Smooth muscle cell (in vitro differentiated cells): ENCODE data around the gene SUPT4H1. TPM values are rescaled to one million over a fixed set of nuclear protein-coding genes. Genes with fewer than 3 reads are reported as not detected.
"Not testable (repeated sequence)": the region's sequence is repeated elsewhere in the genome, so short reads cannot be mapped to it uniquely, and the experiment has no call there.

Experiments
- DNase-seq: peaks from one replicate; lab custom pipeline; 2025; ENCODE audit not compliant: unreplicated experiment; lab: John Stamatoyannopoulos, UW
- H2AFZ ChIP-seq: fragments of 200-600 bp; sonication (generic); 2 replicates; pipeline ENCODE4 v1.6.0; 2016; ENCODE audit warnings: antibody characterized with exemption, low read depth, mild to moderate bottlenecking
- H3F3A ChIP-seq: fragments of 200-600 bp; sonication (generic); 2 replicates; pipeline ENCODE4 v1.6.0; 2017; ENCODE audit warnings: antibody characterized with exemption, low read depth
- H3K27ac ChIP-seq: fragments of 200-600 bp; sonication (generic); 2 replicates; pipeline ENCODE4 v1.5.1; 2016; ENCODE audit warnings: low read depth, mild to moderate bottlenecking
- H3K27me3 ChIP-seq: fragments of 200-600 bp; sonication (generic); 2 replicates; pipeline ENCODE4 v1.6.1; 2016; ENCODE audit warnings: low read depth, mild to moderate bottlenecking
- H3K36me3 ChIP-seq: fragments of 200-600 bp; sonication (generic); 2 replicates; pipeline ENCODE4 v1.5.1; 2016; ENCODE audit warnings: low read depth
- H3K4me1 ChIP-seq: fragments of 200-600 bp; sonication (generic); 2 replicates; pipeline ENCODE4 v1.5.1; 2016; ENCODE audit warnings: low read depth
- H3K4me2 ChIP-seq: fragments of 200-600 bp; sonication (generic); 2 replicates; pipeline ENCODE4 v1.6.0; 2016; ENCODE audit warnings: mild to moderate bottlenecking
- H3K4me3 ChIP-seq: fragments of 200-600 bp; sonication (generic); 2 replicates; pipeline ENCODE4 v1.5.1; 2016; ENCODE audit warnings: mild to moderate bottlenecking
- H3K79me2 ChIP-seq: fragments of 200-600 bp; sonication (generic); 2 replicates; pipeline ENCODE4 v1.6.0; 2016; ENCODE audit warnings: low read depth, mild to moderate bottlenecking
- H3K9ac ChIP-seq: fragments of 200-600 bp; sonication (generic); 2 replicates; pipeline ENCODE4 v1.6.0; 2016; ENCODE audit warnings: low read depth
- H3K9me3 ChIP-seq: fragments of 200-600 bp; sonication (generic); replicated peaks from 2 replicates; pipeline ENCODE4 v1.5.1; 2016; ENCODE audit warnings: low read depth
- H4K20me1 ChIP-seq: fragments of 200-600 bp; sonication (generic); 2 replicates; pipeline ENCODE4 v1.6.0; 2016; ENCODE audit warnings: low read depth
- WGBS: methylation state at CpG from one replicate; pipeline ENCODE4 v1.1.7; 2016; ENCODE audit warnings: low lambda C conversion rate; 5-methylcytosine and 5-hydroxymethylcytosine counted together
- polyA plus RNA-seq: library from polyadenylated mRNA; unstranded; fragments of >200 nt; fragmentation: Nextera tagmentation; extraction: Ambion mirVana; gene quantifications from 2 replicates; pipeline ENCODE4 v1.2.1, GENCODE V29; 2016
- total RNA-seq: library from RNA; depleted of rRNA; stranded (reverse); fragments of >200 nt; gene quantifications from 2 replicates; pipeline ENCODE4 v1.2.3, GENCODE V29; 2014
- TF ChIP-seq, protein P1 (sequence below): fragments of 200-600 bp; sonication (generic); IDR thresholded peaks from 2 replicates; pipeline ENCODE4 v1.5.1; 2017; ENCODE audit warnings: borderline replicate concordance, mild to moderate bottlenecking, antibody characterized with exemption; ENCODE audit not compliant: insufficient read depth, poor library complexity, severe bottlenecking

The SUPT4H1 gene
- total and polyA plus RNA-seq, 2 experiments from 2014 or later = 66.1 to 107 TPM

DNA sequence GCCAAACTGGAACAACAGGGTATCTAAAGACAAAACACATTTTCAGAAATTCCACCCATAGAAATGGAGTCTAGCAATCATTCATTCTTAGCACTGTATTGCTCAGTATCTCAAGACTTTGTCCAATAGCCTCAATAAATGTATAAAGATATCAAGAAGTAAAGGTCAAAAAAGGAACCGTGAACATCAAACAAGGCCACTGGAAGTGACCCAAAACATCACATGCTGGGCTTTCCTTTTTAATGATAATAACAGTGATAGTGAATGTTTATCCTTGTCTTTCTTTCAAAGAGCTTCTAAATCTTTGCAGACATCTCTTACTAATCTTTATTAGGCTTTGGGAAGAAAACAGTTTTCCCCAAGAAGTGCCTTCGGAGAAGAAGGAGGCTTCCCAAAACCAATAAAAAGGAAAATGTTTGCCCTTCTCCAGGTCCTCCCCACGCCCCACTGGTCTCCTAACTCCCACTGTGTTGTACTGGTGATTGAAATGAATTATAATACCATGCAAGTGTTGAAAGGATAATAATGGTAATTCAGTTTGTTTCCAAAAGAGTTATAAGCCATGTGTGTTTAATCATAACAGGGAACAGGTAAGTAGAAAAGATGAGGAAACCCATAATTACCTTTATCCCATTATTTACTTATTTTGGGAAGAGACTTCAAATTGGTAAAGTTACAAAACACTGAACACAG lies 46.7 kb upstream of the SUPT4H1 start:
- no peak for DNase-seq
- Histone ChIP-seq H3K36me3 (no peaks in the 10 kb centered on the region), H3F3A (no peaks in the 10 kb centered on the region), H3K9ac (no peak overlapping the region), H3K4me3 (no peak overlapping the region), H2AFZ (no peak overlapping the region), H4K20me1 (no peaks in the 10 kb centered on the region), H3K27me3 (no peaks in the 10 kb centered on the region), H3K4me1 (peaks cover 19% of the 10 kb centered on the region), H3K4me2 (no peak overlapping the region), H3K79me2 (no peaks in the 10 kb centered on the region), H3K27ac (no peak overlapping the region), H3K9me3 (no peaks in the 10 kb centered on the region)
- WGBS = 24% methylated on average over 3 of the region's 3 CpGs
- TF ChIP-seq, protein P1, sequence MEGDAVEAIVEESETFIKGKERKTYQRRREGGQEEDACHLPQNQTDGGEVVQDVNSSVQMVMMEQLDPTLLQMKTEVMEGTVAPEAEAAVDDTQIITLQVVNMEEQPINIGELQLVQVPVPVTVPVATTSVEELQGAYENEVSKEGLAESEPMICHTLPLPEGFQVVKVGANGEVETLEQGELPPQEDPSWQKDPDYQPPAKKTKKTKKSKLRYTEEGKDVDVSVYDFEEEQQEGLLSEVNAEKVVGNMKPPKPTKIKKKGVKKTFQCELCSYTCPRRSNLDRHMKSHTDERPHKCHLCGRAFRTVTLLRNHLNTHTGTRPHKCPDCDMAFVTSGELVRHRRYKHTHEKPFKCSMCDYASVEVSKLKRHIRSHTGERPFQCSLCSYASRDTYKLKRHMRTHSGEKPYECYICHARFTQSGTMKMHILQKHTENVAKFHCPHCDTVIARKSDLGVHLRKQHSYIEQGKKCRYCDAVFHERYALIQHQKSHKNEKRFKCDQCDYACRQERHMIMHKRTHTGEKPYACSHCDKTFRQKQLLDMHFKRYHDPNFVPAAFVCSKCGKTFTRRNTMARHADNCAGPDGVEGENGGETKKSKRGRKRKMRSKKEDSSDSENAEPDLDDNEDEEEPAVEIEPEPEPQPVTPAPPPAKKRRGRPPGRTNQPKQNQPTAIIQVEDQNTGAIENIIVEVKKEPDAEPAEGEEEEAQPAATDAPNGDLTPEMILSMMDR = no peak

DNA sequence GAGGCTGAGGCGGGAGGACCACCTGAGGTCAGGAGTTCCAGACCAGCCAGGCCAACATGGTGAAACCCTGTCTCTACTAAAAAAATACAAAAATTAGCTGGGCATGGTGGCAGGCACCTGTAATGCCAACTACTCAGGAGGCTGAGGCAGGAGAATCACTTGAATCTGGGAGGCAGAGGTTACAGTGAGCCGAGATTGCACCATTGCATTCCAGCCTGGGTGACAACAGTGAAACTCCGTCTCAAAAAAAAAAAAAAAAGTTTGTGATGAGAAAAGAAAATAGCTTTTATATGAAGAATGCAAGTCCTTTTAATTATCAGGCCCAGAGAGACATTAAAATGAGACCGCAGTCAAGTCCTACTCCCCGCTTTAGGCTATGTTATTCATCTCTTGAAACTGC lies 45.4 kb upstream of the SUPT4H1 start:
- not testable (repeated sequence) for H2AFZ ChIP-seq, H4K20me1 ChIP-seq, H3F3A ChIP-seq, H3K4me1 ChIP-seq, H3K27ac ChIP-seq, H3K4me3 ChIP-seq, H3K4me2 ChIP-seq, DNase-seq, H3K79me2 ChIP-seq, H3K9ac ChIP-seq, H3K9me3 ChIP-seq, H3K36me3 ChIP-seq, H3K27me3 ChIP-seq
- WGBS = 82% methylated on average over 5 of the region's 5 CpGs

DNA sequence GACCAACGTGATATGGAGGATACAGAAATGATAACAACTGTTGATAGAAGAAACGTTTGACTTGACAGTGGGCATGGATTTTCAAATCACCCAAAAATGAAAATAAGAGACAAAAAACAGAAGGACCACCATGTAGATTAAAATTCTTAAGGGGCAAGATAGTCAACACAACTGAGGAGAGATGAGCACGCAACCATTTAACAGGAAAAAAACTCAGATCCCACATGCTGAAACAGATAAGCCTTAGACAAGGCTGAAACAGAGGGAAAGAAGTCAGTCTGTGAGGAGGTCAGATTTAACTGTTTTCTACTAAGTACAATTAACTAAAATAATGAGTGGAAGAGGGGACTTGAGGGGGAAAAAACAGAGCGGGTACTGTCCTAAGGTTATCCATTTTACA lies 44.2 kb upstream of the SUPT4H1 start:
- Histone ChIP-seq H2AFZ (no peak overlapping the region), H4K20me1 (no peaks in the 10 kb centered on the region), H3K9ac (no peak overlapping the region), H3K36me3 (no peaks in the 10 kb centered on the region), H3F3A (no peaks in the 10 kb centered on the region), H3K9me3 (no peaks in the 10 kb centered on the region), H3K27me3 (no peaks in the 10 kb centered on the region), H3K27ac (no peak overlapping the region), H3K4me1 (no peaks in the 10 kb centered on the region), H3K4me3 (no peak overlapping the region), H3K4me2 (no peak overlapping the region), H3K79me2 (no peaks in the 10 kb centered on the region)
- TF ChIP-seq, protein P1 = no peak
- no peak for DNase-seq
- WGBS = 65% methylated on average over 4 of the region's 4 CpGs

DNA sequence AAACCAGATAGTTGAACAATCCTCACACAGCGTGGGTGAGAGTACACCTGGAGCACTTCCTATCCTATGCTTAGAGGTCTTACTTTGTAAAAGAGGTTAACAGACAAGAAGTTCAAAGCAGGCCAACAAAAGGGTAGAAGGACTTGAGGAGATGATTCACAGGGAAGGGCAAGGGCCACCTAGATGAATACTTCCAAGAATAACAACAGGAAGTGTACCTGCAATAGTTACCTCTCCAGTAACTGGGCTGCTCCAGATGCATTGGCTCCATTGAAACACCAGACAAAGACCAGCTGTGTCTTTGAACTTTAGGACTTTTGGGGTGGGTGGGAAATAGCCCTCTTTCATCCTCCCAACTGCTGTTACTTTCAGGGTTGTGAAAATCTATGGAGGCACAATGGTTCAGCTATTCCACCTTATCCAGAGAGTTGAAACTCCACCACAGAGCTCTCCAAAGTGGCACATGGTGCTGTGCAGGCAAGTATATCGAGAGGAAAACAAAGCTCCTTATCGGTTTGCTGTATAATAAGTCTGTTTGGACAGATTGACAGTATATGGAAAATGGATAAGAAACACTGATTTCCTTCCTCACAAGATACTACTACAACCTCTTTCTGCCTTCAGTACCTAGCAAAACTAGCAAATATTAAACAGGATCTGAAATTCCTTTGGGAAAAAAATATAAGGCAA lies 42.7 kb upstream of the SUPT4H1 start:
- TF ChIP-seq, protein P1 = no peak
- no peak overlapping the region for H3K4me3 ChIP-seq
- H3K79me2 ChIP-seq = no peaks in the 10 kb centered on the region
- no peaks in the 10 kb centered on the region for H3K4me1 ChIP-seq
- H2AFZ ChIP-seq = no peak overlapping the region
- H3K4me2 ChIP-seq = no peak overlapping the region
- H3K9me3 ChIP-seq = no peaks in the 10 kb centered on the region
- H4K20me1 ChIP-seq = no peaks in the 10 kb centered on the region
- no peak overlapping the region for H3K27ac ChIP-seq
- H3F3A ChIP-seq = no peaks in the 10 kb centered on the region
- no peaks in the 10 kb centered on the region for H3K36me3 ChIP-seq
- 91% methylated on average over 3 of the region's 3 CpGs for WGBS
- no peaks in the 10 kb centered on the region for H3K27me3 ChIP-seq
- no peak overlapping the region for H3K9ac ChIP-seq
- no peak for DNase-seq
